Fibroblast of skin of scalp (primary cell): Measurements from ENCODE around the gene POLE.
"Not testable (repeated sequence)": the region's sequence is repeated elsewhere in the genome, so short reads cannot be mapped to it uniquely, and the experiment has no call there.

ENCODE experiments used
- DNase-seq: peaks from one replicate; pipeline ENCODE4 v3.0.0-alpha.2; 2013

Gene POLE

DNA sequence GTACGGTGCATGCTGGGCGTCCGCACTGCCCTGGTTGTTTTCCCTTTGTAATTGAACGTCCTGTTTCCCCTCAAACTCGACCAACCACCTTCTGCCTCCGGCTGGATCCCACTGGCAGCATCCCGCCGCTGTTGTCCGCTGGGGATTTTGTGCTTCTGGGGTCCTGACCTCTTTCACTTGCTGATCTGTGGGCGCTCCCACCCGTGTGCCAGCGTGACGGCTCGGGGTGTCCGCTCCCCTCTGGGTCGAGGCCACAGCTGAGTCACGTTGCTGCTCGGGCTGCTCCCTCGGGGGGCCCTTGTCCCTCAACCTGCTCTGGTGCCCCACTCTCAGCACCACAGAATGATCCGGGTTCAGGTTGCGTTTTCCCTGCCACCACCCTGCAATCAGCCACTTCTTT, 31.5 kb upstream of the POLE start:
- no peak for DNase-seq

DNA sequence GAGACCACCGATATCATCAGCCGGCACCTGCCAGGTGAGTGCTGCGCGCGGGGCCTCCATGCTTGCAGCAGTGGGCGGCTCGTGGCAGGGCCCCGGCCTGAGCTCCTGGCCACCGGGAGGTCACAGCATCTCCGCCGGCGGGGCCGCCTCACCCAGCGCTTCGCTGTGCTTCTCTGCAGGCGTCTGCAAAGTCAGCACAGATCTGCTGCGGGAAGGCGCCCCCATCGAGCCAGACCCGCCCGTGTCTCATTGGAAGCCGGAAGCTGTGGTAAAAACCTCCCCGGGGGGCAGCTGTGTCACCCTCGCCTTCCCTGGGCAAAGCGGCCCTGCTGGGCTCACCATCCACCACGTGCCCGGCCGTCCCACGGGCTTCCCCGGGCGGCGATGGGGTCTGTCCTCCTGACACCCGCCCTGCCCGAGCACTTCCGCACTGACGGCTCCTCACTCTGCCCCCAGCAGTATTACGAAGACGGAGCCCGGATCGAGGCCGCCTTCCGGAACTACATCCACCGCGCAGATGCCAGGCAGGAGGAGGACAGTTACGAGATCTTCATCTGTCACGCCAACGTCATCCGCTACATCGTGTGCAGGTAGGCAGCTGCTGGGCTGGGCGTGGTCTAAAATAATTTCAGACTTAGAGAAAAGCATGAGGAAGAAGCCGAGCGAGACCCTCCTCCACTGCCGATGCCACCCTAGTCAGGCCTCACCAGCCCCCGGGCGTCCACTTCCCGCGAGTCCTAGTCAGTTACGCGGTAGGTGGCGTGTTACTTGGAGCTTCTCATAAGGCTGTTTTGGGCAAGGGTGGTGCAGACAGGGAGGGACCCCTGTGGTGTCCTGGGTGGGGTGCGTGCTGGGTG, 30.6 kb upstream of the POLE start:
- no peak for DNase-seq

DNA sequence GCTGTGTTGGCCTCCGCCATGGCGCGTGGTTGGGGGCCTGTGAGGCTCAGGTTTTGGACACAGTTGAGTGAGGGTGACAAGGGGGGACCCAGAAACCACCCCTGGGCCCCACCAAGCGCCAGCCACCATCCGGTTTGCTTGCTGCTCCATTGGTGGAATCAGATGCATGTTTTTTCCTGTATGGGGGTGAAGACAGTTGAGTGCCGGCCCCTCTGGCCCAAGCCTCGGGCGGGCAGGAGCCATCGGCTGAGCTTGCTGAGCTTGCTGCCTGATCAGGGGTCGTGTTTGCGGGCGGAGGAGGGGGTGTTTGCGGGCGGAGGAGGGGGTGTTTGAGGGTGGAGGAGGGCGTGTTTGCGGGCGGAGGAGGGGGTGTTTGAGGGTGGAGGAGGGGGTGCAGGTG, 29.9 kb upstream of the POLE start:
- DNase-seq = no peak

DNA sequence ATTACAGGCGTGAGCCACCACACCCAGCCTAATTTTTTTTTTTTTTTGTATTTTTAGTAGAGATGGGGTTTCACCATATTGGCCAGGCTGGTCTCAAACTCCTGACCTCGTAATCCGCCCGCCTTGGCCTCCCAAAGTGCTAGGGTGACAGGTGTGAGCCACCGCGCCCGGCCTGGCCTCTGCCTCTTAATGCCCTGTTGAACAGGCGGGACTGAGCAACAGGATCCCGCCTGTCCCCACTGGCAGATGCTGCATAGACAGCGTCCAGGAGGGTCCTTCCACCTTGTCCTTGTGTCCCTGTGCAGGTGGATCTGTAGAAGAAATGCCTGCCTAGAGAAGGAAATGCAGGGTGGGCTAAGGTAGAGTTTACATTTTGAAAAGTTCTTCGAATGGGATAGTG, 29.2 kb upstream of the POLE start:
- no peak for DNase-seq

DNA sequence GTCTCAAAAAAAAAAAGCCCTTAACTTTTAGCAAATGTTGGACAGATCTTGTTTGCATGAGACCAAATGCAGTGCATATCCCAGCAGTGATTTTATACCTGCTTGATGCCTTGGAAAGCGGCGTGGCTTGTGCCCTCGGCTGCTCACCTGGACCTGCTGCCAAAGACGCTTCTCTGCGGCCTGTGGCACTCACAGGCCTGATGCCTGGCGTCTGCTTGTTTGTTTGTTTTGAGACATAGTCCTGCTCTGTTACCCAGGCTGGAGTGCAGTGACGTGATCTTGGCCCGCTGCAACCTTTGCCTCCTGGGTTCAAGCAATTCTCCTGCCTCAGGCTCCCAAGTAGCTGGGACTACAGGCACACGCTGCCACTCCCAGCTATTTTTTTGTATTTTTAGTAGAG, 28.7 kb upstream of the POLE start:
- DNase-seq = no peak

DNA sequence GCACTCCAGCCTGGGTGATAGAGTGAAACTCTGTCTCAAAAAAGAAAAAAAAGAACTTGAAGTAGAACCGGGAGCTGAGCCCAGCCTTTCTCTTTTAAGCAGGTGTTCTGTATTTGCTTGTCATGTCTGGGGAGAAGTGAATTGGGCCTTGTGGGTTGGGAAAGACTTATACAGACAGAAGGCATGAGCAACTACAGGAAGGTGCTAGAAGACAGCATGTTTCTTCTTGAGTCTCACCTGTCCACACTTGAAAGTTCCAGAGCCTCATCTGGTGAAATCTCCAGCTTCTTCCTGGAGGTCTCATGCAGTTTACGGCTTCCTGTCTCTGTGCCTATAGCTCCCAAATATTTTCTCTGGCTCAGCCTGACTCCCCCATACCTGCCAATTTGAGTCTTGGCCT, 26.0 kb upstream of the POLE start:
- no peak for DNase-seq

DNA sequence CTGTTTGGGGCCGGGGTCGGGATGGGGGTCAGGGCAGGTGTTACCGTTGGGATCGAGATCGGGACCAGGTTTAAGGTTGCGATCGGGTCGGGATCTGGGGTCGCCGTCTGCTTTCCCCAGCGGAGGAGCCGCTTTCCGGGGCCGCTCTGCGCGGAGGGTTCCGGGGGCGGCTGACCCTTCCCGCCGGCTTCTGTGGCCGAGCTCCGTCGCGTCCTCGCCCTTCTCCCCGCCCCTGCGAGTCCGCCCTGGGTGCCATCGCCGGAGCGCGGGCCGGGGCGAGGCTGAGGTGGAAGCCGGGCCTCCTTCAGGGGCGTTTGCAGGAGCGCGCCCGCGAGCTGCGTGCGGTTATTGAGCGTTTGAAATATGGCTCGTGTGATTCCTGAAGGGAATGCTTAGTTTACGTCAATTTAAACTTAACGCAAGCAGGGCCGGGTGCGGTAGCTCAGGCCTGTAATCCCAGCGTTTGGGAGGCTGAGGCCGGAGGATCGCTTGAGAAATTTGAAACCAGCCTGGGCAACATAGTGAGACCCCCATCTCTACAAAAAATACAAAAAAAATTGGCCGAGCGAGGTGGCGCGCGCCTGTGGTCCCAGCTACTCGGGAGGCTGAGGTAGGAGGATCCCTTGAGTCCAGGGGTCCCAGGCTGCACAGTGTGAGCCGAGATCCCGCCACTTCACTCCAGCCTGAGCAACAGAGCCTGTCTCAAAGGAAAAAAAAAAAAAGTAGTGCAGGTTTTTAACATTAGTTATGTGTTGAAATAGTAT, 24.1 kb upstream of the POLE start:
- DNase-seq = no peak

DNA sequence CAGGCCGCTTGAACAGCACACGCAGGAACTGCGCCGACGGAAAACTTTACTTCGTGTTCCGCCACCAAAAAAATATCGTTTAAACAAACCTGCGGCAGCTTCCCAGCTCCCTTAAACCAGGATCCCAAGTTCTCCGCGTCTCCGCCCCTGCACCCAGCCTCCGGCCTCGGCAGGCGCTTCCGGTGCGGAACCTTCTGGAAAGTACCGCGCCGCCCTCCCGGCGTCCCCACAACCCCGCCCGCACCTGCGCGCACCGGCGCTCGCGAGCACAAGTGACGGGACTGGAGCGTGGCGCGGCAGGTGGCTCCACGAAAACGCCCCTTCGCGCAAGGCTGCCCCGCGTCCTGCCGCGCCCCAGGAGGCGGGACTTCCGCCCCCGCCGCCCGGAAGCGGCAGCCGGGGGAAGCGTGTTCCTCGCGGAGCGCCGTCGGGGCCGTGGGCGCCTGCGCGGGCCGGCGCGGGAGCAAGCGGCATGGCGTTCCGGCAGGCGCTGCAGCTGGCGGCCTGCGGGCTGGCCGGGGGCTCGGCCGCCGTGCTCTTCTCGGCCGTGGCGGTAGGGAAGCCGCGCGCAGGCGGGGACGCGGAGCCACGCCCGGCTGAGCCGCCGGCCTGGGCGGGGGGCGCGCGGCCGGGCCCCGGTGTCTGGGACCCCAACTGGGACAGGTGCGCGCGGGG, 23.4 kb upstream of the POLE start, which contains the start of gene PGAM5:
PGAM5 (plus strand) TSS at position 438 of the 675 bp plus-strand sequence; CDS start at position 473, 35 bp downstream.
- peak; percentile 81 for DNase-seq

DNA sequence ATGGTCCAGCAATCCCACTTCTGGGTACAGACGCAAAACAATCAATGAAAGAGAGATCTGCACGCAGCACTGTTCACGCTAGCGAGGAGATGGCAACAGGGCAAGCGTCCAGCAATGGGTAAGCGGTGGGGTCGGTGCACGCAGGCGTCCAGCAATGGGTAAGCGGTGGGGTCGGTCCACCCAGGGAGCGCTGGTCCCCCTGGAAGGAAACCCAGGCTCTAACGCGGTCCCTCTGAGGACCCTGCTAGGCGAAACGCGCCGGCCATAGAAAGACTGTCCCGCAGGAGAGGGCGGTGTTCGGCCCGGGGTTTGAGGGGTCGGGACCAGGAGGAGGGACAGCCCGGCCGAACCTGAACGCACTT, 22.9 kb upstream of the POLE start:
- no peak for DNase-seq

DNA sequence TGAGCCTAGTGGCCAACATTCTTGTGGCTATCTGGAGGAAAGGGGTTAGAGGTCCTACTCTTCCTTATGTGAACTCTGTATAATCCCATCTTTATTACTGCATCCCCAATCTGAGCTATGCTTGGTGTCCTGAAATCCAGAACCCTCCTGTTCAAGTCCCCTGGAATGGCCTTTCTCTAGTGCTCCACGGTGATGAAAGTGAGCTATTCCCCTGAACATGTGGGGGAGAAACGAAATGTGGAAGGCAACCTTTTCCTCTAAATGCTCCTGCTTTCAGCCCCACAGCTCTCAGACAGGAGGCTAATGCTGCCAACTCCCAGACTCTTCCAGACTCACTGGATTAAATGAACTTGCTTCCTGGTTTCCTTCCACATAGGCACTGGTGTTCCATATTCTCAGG, 21.0 kb upstream of the POLE start:
- no peak for DNase-seq

DNA sequence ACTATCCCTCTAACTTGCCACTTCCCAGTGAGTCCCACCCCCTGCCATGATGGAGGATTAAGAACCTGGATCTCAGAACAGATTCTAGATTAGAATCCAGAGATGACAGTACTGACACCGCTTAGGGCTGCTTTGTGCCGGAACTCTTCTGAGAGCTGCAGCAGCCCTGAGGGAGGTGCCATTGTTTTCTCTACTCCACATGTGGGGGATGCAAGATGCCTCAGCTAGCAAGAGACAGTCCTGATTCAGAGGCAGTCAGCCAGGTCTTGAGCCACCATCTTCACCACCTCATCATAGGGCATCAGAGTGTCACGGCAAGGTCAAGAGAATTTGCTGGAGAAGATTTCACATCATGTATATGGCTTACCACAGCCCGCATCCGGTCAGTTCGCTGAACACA, 20.1 kb upstream of the POLE start:
- DNase-seq = no peak

DNA sequence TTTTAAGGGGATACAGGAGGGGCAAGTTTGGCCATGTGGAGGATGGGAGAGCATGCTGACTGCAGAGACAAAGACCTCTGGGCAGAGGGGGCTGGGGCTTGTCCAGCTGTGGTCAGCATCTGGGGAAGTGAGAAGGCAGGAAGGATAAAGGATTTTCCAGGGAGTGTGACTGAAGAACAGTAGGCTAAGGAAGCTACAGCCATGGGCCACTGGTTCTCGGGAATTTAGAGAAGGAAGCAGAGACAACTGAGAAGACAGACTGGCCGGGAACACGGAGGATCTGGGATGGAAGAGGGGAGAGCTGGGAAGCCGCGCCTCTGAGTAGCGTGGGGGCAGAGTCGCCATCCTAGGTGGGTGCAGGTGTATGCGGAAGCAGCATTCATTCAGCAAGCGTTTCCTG, 16.5 kb upstream of the POLE start:
- DNase-seq = no peak

DNA sequence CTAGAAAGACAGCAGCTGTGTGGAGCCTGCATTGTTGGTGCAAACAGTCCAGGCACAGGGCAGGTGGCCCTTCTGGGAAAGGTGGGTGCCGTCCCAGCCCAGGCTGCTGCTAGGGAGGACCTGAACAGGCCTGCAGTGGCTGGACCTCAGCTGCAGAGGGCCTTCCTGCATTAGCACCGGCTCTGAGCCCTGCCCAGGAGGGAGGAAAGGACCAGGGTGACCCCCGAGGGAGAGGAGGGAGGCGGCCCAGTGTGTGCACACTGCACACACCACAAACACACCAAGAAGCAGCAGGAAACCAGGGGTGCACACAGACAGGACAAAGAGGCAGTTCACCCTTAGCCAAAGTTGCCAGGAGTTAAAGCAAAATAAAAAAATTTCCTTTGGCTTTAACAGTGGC, 15.5 kb upstream of the POLE start:
- no peak for DNase-seq

DNA sequence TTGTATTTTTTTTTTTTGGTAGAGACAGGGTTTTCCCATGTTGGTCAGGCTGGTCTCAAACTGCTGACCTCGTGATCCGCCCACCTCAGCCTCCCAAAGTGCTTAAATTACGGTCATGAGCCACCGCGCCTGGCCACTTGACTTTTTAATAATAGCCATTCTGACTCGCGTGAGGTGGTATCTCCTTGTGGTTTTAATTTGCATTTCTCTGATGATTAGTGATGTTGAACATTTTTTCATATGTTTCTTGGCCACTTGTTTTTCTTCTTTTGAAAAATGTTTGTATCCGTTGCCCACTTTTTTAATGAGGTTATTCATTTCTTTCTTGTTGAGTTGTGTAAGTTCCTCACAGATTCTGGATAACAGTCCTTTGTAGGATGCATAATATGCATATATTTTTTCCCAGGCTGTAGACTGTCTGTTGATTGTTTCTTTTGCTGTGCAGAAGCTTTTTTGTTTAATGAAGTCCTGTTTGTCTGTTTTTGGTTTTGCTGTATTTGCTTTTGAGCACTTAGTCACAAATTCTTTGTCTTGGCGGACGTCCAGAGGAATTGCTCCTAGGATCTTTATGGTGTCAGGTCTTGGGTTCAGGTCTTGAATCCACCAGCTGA, 13.2 kb upstream of the POLE start:
- DNase-seq = peak; percentile 49

DNA sequence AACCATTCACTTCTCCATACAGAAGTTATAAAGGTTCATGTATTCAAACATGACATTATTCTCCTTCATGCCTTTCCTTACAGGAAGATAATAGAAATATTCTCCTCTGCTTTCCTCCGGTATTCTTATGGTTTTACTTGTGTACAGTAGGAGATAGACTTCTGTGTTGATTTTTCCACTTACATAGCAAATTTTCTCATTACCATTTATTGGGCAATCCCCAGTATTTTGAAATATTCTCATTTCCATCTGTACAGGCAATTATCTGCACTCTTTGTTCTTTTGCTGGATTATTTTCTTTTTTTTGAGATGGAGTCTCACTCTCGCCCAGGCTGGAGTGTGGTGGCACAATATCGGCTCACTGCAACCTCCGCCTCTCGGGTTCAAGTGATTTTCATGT, 11.2 kb upstream of the POLE start:
- DNase-seq = no peak

DNA sequence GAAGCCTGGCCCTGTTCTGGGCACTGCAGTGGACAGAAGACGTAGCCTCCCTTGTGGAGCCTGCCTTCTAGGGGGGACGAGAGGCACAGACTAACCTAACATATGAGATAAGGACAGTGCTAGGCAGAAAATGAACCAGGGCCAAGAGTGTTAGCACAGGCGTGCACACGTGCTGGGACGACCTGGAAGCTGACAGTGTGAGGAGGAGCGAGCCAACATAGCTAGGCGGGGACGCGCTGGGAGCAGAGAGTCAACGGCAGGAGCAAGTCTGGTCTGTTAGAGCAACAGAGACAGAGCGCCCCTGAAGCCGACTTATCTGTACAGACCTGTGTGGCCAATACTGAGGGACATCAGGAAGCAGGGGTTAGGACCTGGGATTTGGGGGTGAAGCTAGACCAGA, 8.3 kb upstream of the POLE start:
- DNase-seq = no peak

DNA sequence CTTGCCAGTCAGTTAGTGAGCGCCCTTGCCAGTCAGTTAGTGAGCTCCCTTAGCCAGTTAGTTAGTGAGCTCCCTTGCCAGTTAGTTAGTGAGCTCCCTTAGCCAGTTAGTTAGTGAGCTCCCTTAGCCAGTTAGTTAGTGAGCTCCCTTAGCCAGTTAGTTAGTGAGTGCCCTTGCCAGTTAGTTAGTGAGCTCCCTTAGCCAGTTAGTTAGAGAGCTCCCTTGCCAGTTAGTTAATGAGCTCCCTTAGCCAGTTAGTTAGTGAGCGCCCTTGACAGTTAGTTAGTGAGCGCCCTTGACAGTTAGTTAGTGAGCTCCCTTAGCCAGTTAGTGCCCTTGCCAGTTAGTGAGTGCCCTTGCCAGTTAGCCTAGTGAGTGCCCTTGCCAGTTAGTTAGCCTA, 7.7 kb upstream of the POLE start:
- DNase-seq = not testable (repeated sequence)

DNA sequence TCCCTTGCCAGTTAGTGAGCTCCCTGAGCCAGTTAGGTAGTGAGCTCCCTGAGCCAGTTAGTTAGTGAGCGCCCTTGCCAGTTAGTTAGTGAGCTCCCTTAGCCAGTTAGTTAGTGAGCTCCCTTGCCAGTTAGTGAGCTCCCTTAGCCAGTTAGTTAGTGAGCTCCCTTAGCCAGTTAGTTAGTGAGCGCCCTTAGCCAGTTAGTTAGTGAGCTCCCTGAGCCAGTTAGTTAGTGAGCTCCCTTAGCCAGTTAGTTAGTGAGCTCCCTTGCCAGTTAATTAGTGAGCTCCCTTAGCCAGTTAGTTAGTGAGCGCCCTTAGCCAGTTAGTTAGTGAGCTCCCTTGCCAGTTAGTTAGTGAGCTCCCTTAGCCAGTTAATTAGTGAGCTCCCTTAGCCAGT, 4.9 kb upstream of the POLE start:
- DNase-seq = not testable (repeated sequence)

DNA sequence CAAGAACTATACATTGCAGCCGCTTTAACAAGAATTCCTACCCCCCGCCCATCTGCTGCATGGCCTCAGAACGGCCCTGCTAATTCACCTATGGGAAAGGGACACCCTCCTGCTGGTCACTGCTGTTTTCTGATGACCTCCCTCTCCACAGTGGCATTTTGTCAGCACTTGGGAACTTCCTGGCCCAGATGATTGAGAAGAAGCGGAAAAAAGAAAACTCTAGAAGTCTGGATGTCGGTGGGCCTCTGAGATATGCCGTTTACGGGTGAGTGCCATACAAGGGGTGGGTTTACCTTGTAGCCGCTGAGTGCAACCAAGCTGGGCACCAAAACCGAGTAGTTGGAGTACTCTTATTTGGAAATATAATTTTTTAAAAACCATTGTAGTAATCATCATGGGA, 3.0 kb upstream of the POLE start:
- no peak for DNase-seq

DNA sequence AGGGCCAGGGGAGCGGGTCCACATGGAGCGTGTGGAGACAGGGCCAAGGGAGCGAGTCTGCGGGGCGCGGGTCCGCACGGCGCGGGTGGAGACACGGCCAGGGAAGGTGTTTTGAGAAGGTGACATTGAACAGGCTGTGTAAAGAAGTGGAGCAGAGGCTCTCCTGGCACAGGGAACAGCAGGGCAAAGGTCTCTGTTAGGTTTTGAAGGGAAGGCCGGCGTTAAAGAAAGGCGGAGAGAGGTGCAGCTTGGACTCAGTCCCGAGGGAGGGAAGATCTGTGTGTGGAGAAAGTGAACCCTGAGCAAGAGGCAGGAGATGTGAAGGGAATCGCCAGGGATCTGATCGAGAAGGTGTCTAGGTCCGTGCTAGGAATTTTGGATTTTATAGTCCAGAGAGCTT, 2.1 kb upstream of the POLE start:
- no peak for DNase-seq

DNA sequence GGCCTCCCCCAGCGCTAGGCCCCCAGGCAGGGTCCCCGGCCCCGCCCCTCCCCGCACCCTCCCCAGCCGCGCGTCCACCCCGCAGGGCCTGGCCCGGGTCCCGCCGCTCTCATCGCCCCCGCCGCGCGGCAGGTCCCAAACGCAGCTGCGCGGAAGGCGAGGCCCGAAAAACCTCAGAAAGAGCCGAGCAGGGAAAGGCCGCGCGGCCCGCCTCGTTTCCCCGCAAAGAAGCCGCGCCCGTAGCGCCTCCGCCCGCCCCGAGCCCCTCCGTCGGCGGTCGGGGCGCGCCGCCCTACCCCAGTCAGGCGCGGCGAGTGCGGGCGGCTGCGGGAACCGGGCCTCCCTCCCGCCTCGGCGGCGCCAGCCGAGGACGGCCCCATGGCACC, 324 bp downstream of the POLE start:
- peak; percentile 12 for DNase-seq

DNA sequence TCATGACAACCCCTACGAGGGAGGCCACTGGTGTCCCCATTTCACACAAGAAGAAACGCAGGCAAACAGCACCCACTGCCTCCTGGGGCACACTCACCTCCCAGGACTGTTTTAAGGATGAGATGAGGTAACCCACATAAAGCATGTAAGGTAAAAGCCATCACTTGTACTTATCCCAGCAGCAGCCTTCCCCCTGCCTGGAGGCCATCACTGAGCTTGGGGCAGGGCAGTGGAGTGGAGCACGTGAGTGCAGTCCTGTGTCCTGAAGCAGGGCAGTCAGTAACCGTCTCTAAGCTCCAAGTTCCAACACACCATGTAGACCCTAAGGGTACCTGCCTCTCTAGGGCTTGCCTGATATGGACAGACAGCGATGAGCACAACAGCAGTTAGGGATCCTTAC, 1.7 kb downstream of the POLE start:
- no peak for DNase-seq

DNA sequence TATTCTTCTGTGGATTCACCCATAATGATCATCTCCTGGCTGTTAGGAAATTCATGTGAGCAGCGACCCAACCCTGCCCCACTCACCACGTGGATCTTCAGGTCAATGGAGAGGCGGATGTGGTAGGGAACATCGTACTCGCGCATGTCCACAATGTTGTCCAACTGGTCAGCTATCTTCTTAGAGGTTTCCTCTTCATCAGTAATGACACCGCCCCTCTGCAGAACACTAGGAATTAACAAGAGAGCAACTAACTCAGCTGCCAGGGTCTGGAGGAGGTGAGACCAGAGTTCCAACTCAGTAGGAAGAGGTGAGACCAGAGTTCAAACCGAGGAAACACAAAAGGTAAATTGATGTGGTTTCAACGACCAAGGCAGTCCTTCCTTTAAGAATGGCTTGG, 9.7 kb downstream of the POLE start:
- DNase-seq = no peak
